D721Med (cell line): Measurements from ENCODE around the gene LEPR.

Source experiments
- DNase-seq: peaks from one replicate; pipeline ENCODE4 v3.0.0; 2011; ENCODE audit warnings: low spot score; ENCODE audit not compliant: insufficient read length
- FAIRE-seq: peaks from 2 replicates; lab custom pipeline; 2011; peaks lifted over from hg19 to GRCh38; lab: Jason Lieb, UNC
- TF ChIP-seq, protein P1 (sequence below): IDR thresholded peaks from 2 replicates; pipeline ENCODE4 v1.5.1; 2012; ENCODE audit warnings: mild to moderate bottlenecking, control low read depth; ENCODE audit not compliant: insufficient read depth; ENCODE audit errors: missing control alignments

Gene LEPR

GRCh38 chr1:65386439-65386838 lies 34.0 kb upstream of the LEPR start:
- no peak for FAIRE-seq
- no peak for DNase-seq
- TF ChIP-seq, protein P1, sequence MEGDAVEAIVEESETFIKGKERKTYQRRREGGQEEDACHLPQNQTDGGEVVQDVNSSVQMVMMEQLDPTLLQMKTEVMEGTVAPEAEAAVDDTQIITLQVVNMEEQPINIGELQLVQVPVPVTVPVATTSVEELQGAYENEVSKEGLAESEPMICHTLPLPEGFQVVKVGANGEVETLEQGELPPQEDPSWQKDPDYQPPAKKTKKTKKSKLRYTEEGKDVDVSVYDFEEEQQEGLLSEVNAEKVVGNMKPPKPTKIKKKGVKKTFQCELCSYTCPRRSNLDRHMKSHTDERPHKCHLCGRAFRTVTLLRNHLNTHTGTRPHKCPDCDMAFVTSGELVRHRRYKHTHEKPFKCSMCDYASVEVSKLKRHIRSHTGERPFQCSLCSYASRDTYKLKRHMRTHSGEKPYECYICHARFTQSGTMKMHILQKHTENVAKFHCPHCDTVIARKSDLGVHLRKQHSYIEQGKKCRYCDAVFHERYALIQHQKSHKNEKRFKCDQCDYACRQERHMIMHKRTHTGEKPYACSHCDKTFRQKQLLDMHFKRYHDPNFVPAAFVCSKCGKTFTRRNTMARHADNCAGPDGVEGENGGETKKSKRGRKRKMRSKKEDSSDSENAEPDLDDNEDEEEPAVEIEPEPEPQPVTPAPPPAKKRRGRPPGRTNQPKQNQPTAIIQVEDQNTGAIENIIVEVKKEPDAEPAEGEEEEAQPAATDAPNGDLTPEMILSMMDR = no peak

DNA sequence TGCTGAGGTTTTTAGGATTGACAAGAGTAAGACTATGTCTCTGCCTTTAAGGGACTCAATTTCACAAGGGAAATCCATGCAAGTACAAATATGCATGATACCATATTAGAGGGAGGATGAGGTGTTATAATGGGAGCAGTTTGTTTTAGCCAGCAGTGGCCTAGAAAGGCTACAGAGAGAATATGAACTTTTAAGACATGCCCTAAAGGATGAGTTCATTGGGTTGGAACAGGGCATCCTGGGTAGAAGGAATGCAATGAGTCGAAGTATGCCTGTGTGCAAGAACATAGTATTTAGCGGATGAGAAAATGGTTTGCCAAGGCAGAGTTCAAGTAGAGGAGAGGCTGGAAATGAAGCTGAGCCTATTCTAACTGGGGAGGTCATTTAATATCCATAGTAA lies 32.6 kb upstream of the LEPR start:
- no peak for DNase-seq
- TF ChIP-seq, protein P1 = no peak
- FAIRE-seq = no peak

- TF ChIP-seq, protein P1 = no peak
- FAIRE-seq (no peak), DNase-seq (no peak)
Observed at GRCh38 chr1:65388908-65389695, 31.4 kb upstream of the LEPR start.

- FAIRE-seq (no peak), DNase-seq (no peak)
- TF ChIP-seq, protein P1 = no peak
Observed at GRCh38 chr1:65392497-65392896, 28.0 kb upstream of the LEPR start.

DNA sequence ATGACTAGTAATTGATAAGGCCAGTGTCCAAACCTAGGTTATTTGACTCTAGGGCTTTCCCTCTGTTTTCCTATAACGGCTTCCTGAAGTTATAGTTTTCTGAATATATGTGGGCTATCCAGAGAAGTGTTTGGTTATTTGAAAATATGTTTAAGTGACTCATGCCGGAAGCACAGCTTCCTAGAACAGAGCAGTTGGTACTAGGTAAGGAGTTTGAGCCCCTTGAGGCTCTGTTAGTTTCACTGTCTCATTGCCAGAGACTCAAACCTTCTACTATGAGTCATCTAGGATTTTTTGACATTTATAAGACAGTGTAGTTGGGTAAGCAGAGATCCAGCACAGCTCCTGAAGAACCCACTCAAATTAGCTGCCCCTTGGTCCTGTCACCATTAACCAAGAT lies 27.1 kb upstream of the LEPR start:
- DNase-seq (no peak), FAIRE-seq (no peak)

DNA sequence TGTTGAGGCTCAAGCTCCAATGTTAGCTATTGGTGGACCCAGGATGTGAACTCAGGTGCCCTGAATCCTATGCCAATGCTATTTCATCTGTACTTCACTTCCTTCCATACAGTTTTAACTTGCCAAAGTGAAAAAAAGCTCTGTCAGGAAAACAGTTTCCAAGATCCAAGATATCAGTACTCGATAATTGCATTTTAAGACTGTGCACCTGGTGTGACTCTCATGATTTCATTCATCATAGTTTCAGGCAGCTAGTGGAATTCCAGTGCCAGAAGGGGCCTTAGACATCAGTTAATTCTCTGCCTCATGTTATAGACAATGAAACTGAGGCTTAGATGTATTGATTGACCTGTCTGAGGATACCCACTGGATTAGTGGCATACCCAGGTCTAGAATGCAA lies 26.5 kb upstream of the LEPR start:
- FAIRE-seq (no peak), DNase-seq (no peak)
- TF ChIP-seq, protein P1 = no peak

More for the DNA sequence above, 27.1 kb upstream of the LEPR start:
- TF ChIP-seq, protein P1 = no peak
